Astrocyte (in vitro differentiated cells and primary cell): Measurements from ENCODE around the gene ZNF438.

Source experiments
- CTCF ChIP-seq: IDR thresholded peaks from 2 replicates; pipeline ENCODE4 v1.5.1; 2011; ENCODE audit warnings: low read depth, mild to moderate bottlenecking, inconsistent platforms, low read length, moderate library complexity; ENCODE audit not compliant: insufficient read depth
- EZH2 ChIP-seq: IDR thresholded peaks from 2 replicates; pipeline ENCODE4 v1.6.1; 2012; ENCODE audit warnings: mild to moderate bottlenecking, low read length, inconsistent platforms; ENCODE audit not compliant: insufficient read depth

GRCh38 chr10:30865141-30865926 lies 166.3 kb downstream of the ZNF438 start:
- TF ChIP-seq CTCF (no peak), EZH2 (no peak)
